Fibroblast of lung (primary cell): ENCODE results near the gene VPS13D. TPM values are rescaled to one million over a fixed set of nuclear protein-coding genes. Genes with fewer than 3 reads are reported as not detected.

ENCODE experiments used
- DNase-seq, 2 donors: peaks; one replicate each; pipeline versions ENCODE4 v3.0.0 to v3.0.0-alpha.2; 2010; ENCODE audit warnings: low read depth in 2 of 2
- H2AFZ ChIP-seq: 2 replicates; pipeline ENCODE4 v1.5.1; 2012; ENCODE audit warnings: low read length, control low read depth, inconsistent platforms
- H3K27ac ChIP-seq: 2 replicates; pipeline ENCODE4 v1.5.1; 2011; ENCODE audit warnings: low read length, control low read depth; ENCODE audit not compliant: insufficient read depth
- H3K27me3 ChIP-seq: 2 replicates; pipeline ENCODE4 v1.5.1; 2011; ENCODE audit warnings: mild to moderate bottlenecking, low read length; ENCODE audit not compliant: control insufficient read depth, insufficient read depth
- H3K36me3 ChIP-seq: 2 replicates; pipeline ENCODE4 v1.5.1; 2011; ENCODE audit warnings: low read length; ENCODE audit not compliant: control insufficient read depth, insufficient read depth
- H3K4me1 ChIP-seq: 2 replicates; pipeline ENCODE4 v1.5.1; 2011; ENCODE audit warnings: low read length; ENCODE audit not compliant: control insufficient read depth, insufficient read depth; ENCODE audit errors: extremely low read depth
- H3K4me2 ChIP-seq: 2 replicates; pipeline ENCODE4 v1.5.1; 2011; ENCODE audit warnings: low read length, control low read depth; ENCODE audit not compliant: insufficient read depth; ENCODE audit errors: extremely low read depth
- H3K4me3 ChIP-seq, 4 experiments: fragments of 200-600 bp in 1 of 4; sonication (generic) in 1 of 4; replicated peaks in 1 of 4; 2 replicates each; pipeline ENCODE4 v1.5.1; 2011 to 2016; ENCODE audit warnings: low read length in 4 of 4, low read depth in 3 of 4, mild to moderate bottlenecking in 3 of 4, control low read depth in 2 of 4, inconsistent platforms in 1 of 4, mixed read lengths in 1 of 4; ENCODE audit not compliant: insufficient read depth in 1 of 4; ENCODE audit errors: control extremely low read depth in 1 of 4
- H3K79me2 ChIP-seq: 2 replicates; pipeline ENCODE4 v1.5.1; 2012; ENCODE audit warnings: mild to moderate bottlenecking, low read length, inconsistent platforms; ENCODE audit not compliant: control insufficient read depth, insufficient read depth
- H3K9ac ChIP-seq: 2 replicates; pipeline ENCODE4 v1.5.1; 2011; ENCODE audit warnings: mild to moderate bottlenecking, low read length, control low read depth; ENCODE audit not compliant: insufficient read depth
- H3K9me3 ChIP-seq: 2 replicates; pipeline ENCODE4 v1.5.1; 2012; ENCODE audit warnings: low read depth, low read length; ENCODE audit not compliant: control insufficient read depth, insufficient read depth
- H4K20me1 ChIP-seq: 2 replicates; pipeline ENCODE4 v1.5.1; 2011; ENCODE audit warnings: low read length; ENCODE audit not compliant: control insufficient read depth, insufficient read depth; ENCODE audit errors: extremely low read depth
- EZH2 ChIP-seq: IDR thresholded peaks from 2 replicates; pipeline ENCODE4 v1.5.1; 2012; ENCODE audit warnings: low read length, control low read depth, mild to moderate bottlenecking; ENCODE audit errors: missing control alignments
- polyA plus RNA-seq, 2 donors: library from polyadenylated mRNA; depleted of rRNA in 1 of 2; stranded (reverse) in 1 of 2; unstranded in 1 of 2; fragments of >200 nt; gene quantifications; 2 replicates each; pipeline ENCODE4 v1.2.1, GENCODE V29; 2011 to 2012; ENCODE audit warnings: missing spikeins in 1 of 2
- total RNA-seq: library from RNA; depleted of rRNA; stranded (reverse); fragments of >200 nt; gene quantifications from 2 replicates; pipeline ENCODE4 v1.2.1, GENCODE V29; 2014
- TF ChIP-seq, protein P1 (sequence below), 2 donors: IDR thresholded peaks in 1 of 2; conservative IDR thresholded peaks in 1 of 2; 1 replicate in 1 of 2; 2 replicates in 1 of 2; pipeline ENCODE4 v1.5.1; 2011 to 2012; ENCODE audit warnings: low read length in 2 of 2, control low read depth in 1 of 2, inconsistent platforms in 1 of 2, low read depth in 1 of 2, mild to moderate bottlenecking in 1 of 2

VPS13D gene
- total and polyA plus RNA-seq, 2 donors (not counting 1 experiment from before 2014, with no cell fraction given): 14.6 to 40.0 TPM

DNA sequence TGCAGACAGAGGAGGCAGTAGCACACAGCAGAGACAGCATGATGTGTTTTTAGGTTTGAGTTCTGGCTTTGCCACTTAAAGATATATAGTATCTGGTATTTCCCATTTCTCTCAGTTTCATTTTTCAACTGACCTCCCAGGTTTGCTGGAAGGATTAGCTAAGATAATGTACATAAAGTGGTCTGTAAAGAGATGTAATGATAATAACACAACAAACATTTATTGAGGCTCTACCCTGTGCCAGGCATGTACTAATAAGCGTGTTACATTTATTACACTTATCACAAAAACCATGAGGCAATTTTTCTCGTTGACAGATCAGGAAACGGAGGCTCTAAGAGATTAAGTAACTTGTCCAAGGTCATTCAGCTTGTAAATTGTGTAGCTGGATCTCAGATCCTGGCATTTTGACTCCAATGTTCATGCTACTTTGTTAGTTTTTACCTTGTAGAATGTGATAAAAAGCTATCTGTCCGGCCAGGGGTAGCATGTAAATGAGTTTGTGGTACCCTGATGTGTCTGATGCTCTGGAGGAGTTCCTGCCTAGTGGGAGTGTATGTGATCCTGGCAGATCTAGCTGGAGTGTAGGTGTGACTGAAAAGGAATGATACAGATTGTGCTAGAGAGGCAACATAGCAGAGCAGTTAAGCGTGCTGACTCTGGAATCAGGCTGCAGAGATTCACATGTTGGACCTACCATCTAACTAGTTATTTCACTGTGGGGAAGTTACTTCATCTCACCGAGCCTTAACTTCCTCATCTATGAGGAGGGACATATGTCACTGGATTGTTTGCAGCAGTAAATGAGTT, 146.6 kb downstream of the VPS13D start:
- Histone ChIP-seq H2AFZ (no peak overlapping the region), H3K4me1 (no peaks in the 10 kb centered on the region), H3K27me3 (no peaks in the 10 kb centered on the region), H3K27ac (no peak overlapping the region), H3K4me2 (no peak overlapping the region), H3K4me3 (no peak overlapping the region), H3K36me3 (no peaks in the 10 kb centered on the region), H3K79me2 (no peaks in the 10 kb centered on the region), H3K9ac (no peak overlapping the region), H4K20me1 (no peaks in the 10 kb centered on the region), H3K9me3 (no peaks in the 10 kb centered on the region)
- DNase-seq: no peak
- TF ChIP-seq, protein P1, sequence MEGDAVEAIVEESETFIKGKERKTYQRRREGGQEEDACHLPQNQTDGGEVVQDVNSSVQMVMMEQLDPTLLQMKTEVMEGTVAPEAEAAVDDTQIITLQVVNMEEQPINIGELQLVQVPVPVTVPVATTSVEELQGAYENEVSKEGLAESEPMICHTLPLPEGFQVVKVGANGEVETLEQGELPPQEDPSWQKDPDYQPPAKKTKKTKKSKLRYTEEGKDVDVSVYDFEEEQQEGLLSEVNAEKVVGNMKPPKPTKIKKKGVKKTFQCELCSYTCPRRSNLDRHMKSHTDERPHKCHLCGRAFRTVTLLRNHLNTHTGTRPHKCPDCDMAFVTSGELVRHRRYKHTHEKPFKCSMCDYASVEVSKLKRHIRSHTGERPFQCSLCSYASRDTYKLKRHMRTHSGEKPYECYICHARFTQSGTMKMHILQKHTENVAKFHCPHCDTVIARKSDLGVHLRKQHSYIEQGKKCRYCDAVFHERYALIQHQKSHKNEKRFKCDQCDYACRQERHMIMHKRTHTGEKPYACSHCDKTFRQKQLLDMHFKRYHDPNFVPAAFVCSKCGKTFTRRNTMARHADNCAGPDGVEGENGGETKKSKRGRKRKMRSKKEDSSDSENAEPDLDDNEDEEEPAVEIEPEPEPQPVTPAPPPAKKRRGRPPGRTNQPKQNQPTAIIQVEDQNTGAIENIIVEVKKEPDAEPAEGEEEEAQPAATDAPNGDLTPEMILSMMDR (conservative IDR thresholded peaks at IDR 0.05 in 1 of 2, IDR thresholded peaks at IDR 0.05 in 1 of 2; ENCODE audit: low read depth in 1 of 2, low read length in 2 of 2): no peak
- TF ChIP-seq EZH2: no peak

DNA sequence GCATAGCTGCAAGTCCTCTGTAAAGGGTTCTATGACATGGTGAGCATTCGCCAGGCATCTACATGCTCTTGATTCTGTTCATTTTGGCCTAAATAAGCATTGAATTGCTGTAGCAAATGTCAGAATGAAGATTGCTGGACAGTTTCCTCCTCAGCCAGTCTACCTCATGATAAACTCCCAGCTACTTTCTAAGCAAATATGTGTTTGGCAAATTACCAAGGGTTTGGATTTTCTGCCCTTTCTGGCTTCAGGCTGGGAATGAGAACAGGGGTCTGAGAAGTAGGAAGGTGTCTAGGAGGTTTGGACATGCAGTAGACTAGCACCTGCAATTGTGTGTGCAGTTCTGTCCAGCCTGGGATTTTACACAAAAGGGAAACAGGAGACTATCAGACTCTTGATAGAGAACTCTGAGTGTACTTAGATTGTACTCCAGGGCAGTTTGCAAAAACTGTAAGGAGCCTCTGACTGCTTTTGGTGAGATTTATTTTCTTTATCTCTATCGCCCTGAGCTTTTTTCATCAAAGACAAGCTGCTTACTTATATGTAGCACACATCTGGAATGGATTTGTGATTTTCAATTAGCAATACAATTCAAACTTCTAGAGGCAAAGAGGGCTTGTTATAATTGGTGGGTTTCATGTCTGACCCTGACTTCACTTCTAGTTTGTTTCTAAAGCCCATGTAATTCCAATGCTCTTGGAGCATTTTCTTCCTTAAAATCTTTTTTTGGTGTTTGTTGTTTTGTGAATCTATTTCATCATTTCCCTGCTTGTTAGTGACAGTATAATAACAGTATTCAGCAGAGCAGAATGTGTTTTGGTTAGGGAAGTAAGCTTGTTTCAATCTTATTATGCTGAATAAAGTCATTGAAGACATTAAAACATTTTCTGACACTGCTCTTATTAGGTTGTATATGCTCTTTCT, 150.8 kb downstream of the VPS13D start:
- Histone ChIP-seq H3K4me2 (no peak overlapping the region), H2AFZ (no peak overlapping the region), H3K9me3 (no peaks in the 10 kb centered on the region), H3K9ac (no peak overlapping the region), H3K4me3 (no peak overlapping the region), H3K79me2 (no peaks in the 10 kb centered on the region), H3K4me1 (no peaks in the 10 kb centered on the region), H3K36me3 (peaks cover 2% of the 10 kb centered on the region), H3K27me3 (no peaks in the 10 kb centered on the region), H4K20me1 (no peaks in the 10 kb centered on the region), H3K27ac (no peak overlapping the region)
- no peak for DNase-seq
- TF ChIP-seq, protein P1 (conservative IDR thresholded peaks at IDR 0.05 in 1 of 2, IDR thresholded peaks at IDR 0.05 in 1 of 2; ENCODE audit: low read depth in 1 of 2, low read length in 2 of 2): no peak
- no peak for TF ChIP-seq EZH2

- Histone ChIP-seq H2AFZ (no peak overlapping the region), H3K27me3 (no peaks in the 10 kb centered on the region), H3K9me3 (no peaks in the 10 kb centered on the region), H3K4me3 (no peak overlapping the region), H3K4me1 (no peaks in the 10 kb centered on the region), H3K36me3 (peaks cover 2% of the 10 kb centered on the region), H3K4me2 (no peak overlapping the region), H3K9ac (no peak overlapping the region), H3K27ac (no peak overlapping the region), H4K20me1 (no peaks in the 10 kb centered on the region), H3K79me2 (no peaks in the 10 kb centered on the region)
- TF ChIP-seq, protein P1 (conservative IDR thresholded peaks at IDR 0.05 in 1 of 2, IDR thresholded peaks at IDR 0.05 in 1 of 2; ENCODE audit: low read depth in 1 of 2, low read length in 2 of 2): no peak
- no peak for TF ChIP-seq EZH2
- DNase-seq: no peak
Observed at GRCh38 chr1:12383001-12383400, 153.2 kb downstream of the VPS13D start.
